ENCODE results near the gene C9orf50.

Gene C9orf50

DNA sequence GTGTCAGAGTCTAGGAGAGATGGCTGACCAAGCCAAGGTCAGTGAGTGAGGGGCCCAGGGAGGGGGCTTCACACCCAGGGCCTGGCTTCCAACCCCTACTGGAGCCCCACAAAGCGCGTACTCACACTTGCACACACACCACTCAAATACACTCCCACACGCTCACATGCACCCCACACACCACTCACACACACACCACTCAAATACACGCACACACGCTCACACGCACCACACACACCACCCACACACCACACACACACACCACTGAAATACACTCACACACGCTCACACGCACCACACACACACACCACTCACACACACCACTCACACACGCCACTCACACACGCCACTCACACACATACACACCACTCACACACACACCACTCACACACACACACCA is 26.7 kb upstream of the C9orf50 start:
- TF ChIP-seq, protein P1, sequence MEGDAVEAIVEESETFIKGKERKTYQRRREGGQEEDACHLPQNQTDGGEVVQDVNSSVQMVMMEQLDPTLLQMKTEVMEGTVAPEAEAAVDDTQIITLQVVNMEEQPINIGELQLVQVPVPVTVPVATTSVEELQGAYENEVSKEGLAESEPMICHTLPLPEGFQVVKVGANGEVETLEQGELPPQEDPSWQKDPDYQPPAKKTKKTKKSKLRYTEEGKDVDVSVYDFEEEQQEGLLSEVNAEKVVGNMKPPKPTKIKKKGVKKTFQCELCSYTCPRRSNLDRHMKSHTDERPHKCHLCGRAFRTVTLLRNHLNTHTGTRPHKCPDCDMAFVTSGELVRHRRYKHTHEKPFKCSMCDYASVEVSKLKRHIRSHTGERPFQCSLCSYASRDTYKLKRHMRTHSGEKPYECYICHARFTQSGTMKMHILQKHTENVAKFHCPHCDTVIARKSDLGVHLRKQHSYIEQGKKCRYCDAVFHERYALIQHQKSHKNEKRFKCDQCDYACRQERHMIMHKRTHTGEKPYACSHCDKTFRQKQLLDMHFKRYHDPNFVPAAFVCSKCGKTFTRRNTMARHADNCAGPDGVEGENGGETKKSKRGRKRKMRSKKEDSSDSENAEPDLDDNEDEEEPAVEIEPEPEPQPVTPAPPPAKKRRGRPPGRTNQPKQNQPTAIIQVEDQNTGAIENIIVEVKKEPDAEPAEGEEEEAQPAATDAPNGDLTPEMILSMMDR (IDR thresholded peaks at IDR 0.05; ENCODE audit: extremely low read depth, missing control alignments) = no peak
- DNase-seq (ENCODE audit: low spot score) = no peak

DNA sequence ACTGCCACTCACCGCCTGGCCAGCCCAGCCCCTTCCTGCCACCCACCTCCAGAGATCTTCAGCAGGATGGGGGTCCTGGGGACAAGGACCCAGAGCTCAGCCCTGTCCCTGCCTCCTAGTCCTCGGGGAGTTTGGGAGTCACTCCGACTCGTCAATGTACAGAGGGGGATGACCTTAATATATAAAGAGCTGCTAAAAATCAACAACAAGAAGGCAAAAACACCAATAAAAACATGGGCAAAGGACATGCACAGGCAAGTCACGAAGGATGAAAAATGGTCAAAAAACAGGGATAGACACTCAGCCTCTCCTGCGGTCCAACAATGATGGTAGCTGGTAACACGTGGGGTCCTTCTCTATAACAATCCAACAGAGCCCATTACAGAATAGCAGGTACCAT is 25.8 kb upstream of the C9orf50 start:
- TF ChIP-seq, protein P1 (IDR thresholded peaks at IDR 0.05; ENCODE audit: extremely low read depth, missing control alignments) = no peak
- no peak for DNase-seq (ENCODE audit: low spot score)

DNA sequence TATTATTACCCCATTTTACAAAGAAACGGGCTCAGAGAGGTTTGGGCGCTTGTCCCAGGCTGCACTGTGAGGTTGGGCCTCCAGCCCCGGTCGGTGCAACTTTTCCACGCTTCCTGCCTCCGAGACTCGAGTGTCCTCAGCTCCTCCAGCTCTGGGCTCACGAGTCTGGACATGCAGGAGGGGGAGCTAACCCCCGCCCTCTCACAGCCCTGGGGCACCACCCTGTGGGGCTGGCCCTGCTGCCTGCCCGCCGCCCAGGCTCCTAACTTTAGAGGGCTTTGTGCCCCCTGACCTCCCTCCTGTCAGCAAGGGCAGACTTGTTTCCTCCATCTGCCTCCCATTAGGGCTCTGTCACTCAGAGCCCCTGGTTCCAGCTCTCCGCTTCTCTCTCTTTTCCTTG is 25.4 kb upstream of the C9orf50 start:
- no peak for DNase-seq (ENCODE audit: low spot score)
- TF ChIP-seq, protein P1 (IDR thresholded peaks at IDR 0.05; ENCODE audit: extremely low read depth, missing control alignments) = no peak

DNA sequence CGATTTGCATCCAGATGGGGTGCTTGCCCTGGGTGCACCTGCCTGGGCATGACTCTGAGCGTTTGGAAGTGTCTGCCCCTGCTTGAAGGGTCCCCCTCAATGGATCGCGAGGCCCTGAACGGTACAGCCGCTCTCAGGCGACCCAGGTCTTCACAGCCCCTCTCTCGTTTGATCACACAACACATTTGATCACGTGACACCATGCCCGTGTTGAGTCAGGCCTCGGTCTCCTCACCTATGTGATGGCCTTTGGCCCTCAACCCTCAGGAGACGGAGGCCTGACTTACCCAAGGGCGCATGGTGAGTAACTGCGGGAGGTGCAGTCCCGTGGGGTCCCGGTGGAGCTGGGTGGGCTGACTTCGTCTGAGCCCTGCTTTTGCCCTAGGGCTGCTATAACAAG is 24.0 kb upstream of the C9orf50 start:
- no peak for DNase-seq (ENCODE audit: low spot score)
- TF ChIP-seq, protein P1 (IDR thresholded peaks at IDR 0.05; ENCODE audit: extremely low read depth, missing control alignments) = no peak

DNA sequence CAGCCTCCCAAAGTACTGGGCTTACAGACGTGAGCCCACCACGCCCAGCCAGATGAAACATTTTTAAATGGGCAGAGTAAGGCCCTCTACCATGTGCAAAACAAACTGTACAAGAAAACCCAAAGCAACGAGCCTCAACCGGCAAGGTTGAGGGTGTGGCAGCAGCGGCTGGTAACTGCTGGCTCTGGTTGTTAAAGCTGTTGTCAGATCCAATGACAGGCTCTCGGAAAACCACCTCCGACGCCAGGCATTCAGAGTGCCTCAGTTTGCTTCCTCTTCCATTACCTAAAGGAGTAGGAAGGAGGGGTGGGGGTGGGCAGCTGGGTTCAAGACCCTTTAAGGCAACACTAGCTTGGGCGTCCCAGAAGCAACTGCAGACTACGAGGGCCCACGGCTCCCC is 23.5 kb upstream of the C9orf50 start:
- DNase-seq (ENCODE audit: low spot score) = no peak
- TF ChIP-seq, protein P1 (IDR thresholded peaks at IDR 0.05; ENCODE audit: extremely low read depth, missing control alignments) = no peak

DNA sequence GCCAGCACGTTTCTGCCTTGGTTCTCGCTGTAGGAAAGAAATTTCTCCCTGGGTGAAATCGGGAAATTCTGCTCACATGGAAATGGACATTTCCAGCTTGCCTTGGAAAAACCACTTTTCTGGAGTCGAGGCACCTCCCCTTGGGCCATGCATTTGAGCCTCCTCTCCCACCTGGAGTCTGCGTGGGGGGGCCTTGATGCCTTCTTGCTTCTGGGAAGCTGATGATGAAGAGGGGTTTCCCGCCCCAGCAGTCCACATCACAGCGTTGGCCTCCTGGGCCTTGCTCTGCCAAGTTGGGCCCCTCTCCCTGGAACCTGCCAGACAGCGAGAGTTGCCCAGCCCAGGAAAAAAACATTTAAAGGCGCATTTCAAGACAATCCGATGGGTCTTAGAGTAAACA is 22.8 kb upstream of the C9orf50 start:
- TF ChIP-seq, protein P1 (IDR thresholded peaks at IDR 0.05; ENCODE audit: extremely low read depth, missing control alignments) = no peak
- no peak for DNase-seq (ENCODE audit: low spot score)

DNA sequence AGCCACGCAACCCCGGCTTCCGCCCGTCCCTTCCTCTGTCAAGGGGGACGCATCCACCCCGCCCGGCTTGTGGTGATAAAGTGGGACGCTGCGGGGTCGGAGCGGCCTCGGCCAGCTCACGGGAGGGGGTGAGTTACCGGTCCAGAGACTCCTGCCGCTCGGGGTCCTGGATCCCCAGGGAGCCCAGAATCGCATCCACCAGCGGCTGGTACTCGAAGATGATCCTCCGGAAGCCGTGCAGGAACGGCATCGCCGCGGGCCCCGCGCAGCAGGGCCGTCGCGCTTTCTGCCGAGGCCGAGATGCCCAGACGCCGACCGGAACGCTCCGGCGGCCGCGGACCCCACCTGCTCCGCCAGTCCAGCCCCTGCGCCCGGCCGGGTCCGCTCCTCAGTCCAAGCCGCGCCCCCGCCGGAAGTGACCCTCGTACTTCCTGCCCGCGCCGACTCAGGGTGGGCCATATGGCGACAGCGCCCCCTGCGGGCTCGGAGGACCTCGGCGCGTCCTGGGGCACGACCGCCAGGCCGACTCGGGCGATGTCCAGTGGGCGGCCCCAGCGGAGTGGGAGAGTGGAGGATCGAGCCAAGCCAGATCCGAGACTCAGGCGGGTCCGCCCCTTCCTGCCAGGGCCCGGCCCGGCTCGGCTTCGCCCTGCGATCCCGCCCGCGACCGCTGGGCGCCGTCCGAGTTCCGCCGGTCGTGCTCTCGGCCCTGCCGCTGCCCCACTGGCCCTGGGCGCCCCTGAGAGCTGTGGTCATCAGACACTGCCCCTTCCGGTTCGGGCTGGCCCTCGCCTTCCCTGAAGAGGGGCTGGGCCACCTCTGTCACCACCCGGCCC is 21.1 kb upstream of the C9orf50 start, which contains the start of gene ASB6:
ASB6 (minus strand) TSS at position 402 of the 836 bp plus-strand sequence; CDS start at position 250, 152 bp downstream.
- TF ChIP-seq, protein P1 (IDR thresholded peaks at IDR 0.05; ENCODE audit: extremely low read depth, missing control alignments) = peak; percentile 81
- peak; percentile 100 for DNase-seq (ENCODE audit: low spot score)
